Ascending aorta (tissue), 2 donors: Measurements from ENCODE around the gene SART1. TPM values are rescaled to one million over a fixed set of nuclear protein-coding genes. Genes with fewer than 3 reads are reported as not detected.

ENCODE experiments used
- DNase-seq, 2 donors: peaks; one replicate each; pipeline ENCODE4 v3.0.0-alpha.2; 2019; ENCODE audit warnings: low spot score in 2 of 2
- H3K27ac ChIP-seq, 2 donors: fragments of 200-600 bp; sonication (generic); one replicate each; pipeline ENCODE4 v1.5.1; 2016 to 2017; ENCODE audit warnings: mild to moderate bottlenecking in 1 of 2
- H3K27me3 ChIP-seq: fragments of 200-600 bp; sonication (generic); one replicate; pipeline ENCODE4 v1.5.1; 2017
- H3K36me3 ChIP-seq, 2 donors: fragments of 200-600 bp; sonication (generic); one replicate each; pipeline ENCODE4 v1.5.1; 2016
- H3K4me1 ChIP-seq, 2 donors: fragments of 200-600 bp; sonication (generic); one replicate each; pipeline ENCODE4 v1.5.1; 2016 to 2017; ENCODE audit warnings: mild to moderate bottlenecking in 1 of 2
- H3K4me3 ChIP-seq, 2 donors: fragments of 200-600 bp; sonication (generic); one replicate each; pipeline ENCODE4 v1.5.1; 2016 to 2017; ENCODE audit warnings: mild to moderate bottlenecking in 1 of 2
- H3K9me3 ChIP-seq, 2 donors: fragments of 200-600 bp; sonication (generic); one replicate each; pipeline ENCODE4 v1.5.1; 2016
- intact Hi-C: fragments of 100-400 bp; cut with DNase I; formaldehyde crosslinking; loops from one replicate; pipeline ENCODE4 v1.15.1; 2023
- total RNA-seq: library from RNA; depleted of rRNA; stranded (reverse); fragments of >200 nt; gene quantifications from one replicate; pipeline ENCODE4 v1.1.0, GENCODE V29; 2016
- TF ChIP-seq, protein P1 (sequence below), 3 experiments: fragments of 200-600 bp in 2 of 3; fragments of 450-650 bp in 1 of 3; sonication (generic) in 2 of 3; IDR thresholded peaks; one replicate each; pipeline ENCODE4 v1.5.1; 2016 to 2019; ENCODE audit warnings: antibody characterized with exemption in 3 of 3, mild to moderate bottlenecking in 1 of 3, moderate library complexity in 1 of 3

SART1 gene
- total RNA-seq, 1 donor from 2014 or later, result 28.4 TPM

DNA sequence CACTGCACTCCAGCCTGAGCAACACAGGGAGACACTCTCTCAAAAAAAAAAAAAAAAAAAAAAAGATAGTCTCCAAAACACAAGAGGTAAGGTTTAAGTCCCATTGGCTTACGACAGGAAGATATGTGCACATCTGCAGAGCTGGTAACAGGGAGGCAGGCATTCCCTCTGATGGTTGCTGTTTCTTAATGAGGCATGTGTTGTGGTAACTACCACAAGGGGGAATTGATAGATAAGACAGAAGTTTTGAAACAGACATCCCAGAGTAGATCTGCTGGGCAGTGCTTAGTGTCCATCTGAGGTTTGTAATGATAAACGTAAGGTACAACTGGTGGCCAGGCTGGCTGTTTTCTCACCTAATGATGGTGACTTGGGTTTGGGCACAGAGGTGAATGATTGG lies 35.8 kb downstream of the SART1 start:
- TF ChIP-seq, protein P1, sequence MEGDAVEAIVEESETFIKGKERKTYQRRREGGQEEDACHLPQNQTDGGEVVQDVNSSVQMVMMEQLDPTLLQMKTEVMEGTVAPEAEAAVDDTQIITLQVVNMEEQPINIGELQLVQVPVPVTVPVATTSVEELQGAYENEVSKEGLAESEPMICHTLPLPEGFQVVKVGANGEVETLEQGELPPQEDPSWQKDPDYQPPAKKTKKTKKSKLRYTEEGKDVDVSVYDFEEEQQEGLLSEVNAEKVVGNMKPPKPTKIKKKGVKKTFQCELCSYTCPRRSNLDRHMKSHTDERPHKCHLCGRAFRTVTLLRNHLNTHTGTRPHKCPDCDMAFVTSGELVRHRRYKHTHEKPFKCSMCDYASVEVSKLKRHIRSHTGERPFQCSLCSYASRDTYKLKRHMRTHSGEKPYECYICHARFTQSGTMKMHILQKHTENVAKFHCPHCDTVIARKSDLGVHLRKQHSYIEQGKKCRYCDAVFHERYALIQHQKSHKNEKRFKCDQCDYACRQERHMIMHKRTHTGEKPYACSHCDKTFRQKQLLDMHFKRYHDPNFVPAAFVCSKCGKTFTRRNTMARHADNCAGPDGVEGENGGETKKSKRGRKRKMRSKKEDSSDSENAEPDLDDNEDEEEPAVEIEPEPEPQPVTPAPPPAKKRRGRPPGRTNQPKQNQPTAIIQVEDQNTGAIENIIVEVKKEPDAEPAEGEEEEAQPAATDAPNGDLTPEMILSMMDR (IDR thresholded peaks at IDR 0.05), result no peak
- no peak for DNase-seq
- peaks cover 3 to 12% of the 10 kb centered on the region in 2 donors for H3K4me1 ChIP-seq
- no peaks in the 10 kb centered on the region for H3K27me3 ChIP-seq
- H3K36me3 ChIP-seq, result peaks cover 30 to 50% of the 10 kb centered on the region in 2 donors
- no peak overlapping the region for H3K4me3 ChIP-seq
- intact Hi-C loops, result no loop called here
- H3K9me3 ChIP-seq, result no peaks in the 10 kb centered on the region
- H3K27ac ChIP-seq, result no peak overlapping the region

DNA sequence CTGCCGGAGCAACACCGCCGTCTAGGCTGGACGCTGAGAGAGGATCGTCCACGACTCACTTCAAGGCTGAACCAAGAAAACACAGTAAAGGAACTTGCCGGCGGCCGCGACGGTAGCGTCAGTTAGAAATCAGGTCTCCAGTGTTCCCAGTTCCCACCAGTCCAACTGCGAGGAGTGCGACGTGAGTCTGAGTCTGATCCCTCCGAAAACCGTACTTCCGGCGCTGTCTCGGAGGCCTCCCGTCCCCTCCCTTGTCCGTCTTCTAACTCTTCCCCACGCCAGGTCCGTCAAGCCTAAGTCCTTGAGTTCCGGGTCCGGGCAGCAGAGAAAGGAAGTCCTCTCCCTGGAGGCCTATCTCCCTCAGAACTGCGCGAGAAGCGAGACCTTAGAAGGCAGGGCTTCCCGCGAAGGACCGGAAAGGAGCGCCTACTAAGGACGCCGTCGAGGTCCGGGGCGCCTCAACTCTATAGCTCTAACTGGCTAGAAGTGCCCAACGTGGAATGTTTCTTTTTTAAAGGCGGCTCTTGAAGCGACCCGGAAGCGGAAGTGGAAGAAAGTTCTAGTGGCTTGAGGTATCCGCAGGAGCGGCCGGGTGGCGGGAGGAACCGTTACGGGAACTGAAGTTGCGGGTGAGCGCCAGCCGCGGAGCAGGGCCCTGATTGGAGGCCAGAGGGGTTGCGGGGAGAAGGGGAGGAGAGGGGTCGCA lies 40.6 kb downstream of the SART1 start, which contains the start of the genes BANF1 and EIF1AD:
Gene BANF1, plus strand, starts transcription at position 562 of the 706 bp plus-strand sequence. CDS start 748 bp downstream, outside the sequence.
Gene EIF1AD, minus strand, starts transcription at position 216 of the 706 bp plus-strand sequence. CDS start 1,768 bp downstream, outside the sequence.
- Histone ChIP-seq H3K4me3 (peak within 1 kb of the TSS; percentile 89 to 98), H3K4me1 (peaks cover 3 to 27% of the 10 kb centered on the region in 2 donors), H3K27me3 (no peaks in the 10 kb centered on the region), H3K9me3 (no peaks in the 10 kb centered on the region), H3K27ac (peak within 1 kb of the TSS; percentile 86 to 93), H3K36me3 (peaks cover 41 to 65% of the 10 kb centered on the region in 2 donors)
- intact Hi-C loops, result loop anchor here (1.0 to 5.0 kb wide), 4 partner anchors 20 to 115 kb away; partner anchors contain the start of genes FIBP, SART1 and SF3B2
- DNase-seq, result peak; percentile 58 to 97
- TF ChIP-seq, protein P1 (IDR thresholded peaks at IDR 0.05), result no peak

DNA sequence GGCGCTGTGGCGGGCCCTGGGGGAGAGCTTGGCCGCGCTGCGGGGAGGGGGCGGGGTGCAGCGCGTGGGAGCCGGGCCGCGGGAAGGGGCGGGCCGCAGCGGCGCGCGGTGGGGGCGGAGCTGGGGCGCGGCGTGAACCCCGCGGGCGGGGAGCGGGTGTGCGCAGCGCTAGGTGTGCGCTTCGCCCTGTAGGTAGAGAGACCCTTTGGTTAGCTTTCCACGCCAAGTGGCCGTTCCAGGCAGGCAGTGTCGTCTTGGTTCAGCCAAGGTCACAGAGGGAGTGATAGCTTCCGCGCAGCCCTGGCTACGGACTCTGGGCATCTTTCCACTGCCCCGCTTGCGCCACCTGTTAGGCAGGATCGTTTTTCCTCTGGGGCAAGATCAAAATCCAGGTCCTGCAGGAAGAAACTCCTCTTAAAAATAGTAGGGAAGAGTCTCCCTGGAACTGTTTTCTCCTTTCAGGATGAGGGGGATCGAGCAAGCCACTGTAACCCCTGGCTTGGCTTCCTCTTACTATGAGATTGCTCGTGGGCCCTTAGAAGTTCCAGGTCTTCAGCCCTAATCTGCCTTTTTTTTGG lies 41.2 kb downstream of the SART1 start:
- intact Hi-C loops, result loop anchor here (1.0 to 5.0 kb wide), 4 partner anchors 20 to 115 kb away; partner anchors contain the start of genes FIBP, SART1 and SF3B2
- H3K9me3 ChIP-seq, result no peaks in the 10 kb centered on the region
- H3K36me3 ChIP-seq, result peaks cover 40 to 59% of the 10 kb centered on the region in 2 donors
- TF ChIP-seq, protein P1 (IDR thresholded peaks at IDR 0.05), result peak; percentile 6 to 28 (median 28)
- H3K4me1 ChIP-seq, result peaks cover 3 to 27% of the 10 kb centered on the region in 2 donors
- H3K4me3 ChIP-seq, result peak overlapping the region; percentile 89 to 98
- no peak for DNase-seq
- H3K27ac ChIP-seq, result peak overlapping the region; percentile 86 to 93
- no peaks in the 10 kb centered on the region for H3K27me3 ChIP-seq

DNA sequence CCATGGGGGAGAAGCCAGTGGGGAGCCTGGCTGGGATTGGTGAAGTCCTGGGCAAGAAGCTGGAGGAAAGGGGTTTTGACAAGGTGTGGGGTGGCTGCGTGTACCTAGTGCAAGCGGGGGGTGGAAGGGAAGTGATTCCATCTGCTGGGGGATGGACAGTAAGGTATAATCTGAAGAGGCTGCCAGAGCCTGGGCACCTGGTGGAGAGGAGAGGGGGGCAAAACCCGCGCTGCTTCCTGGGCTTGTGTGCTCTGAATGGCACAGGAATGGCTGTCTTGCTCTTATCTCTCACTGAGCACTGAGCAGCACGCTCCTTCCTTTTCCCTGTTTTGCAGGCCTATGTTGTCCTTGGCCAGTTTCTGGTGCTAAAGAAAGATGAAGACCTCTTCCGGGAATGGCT lies 41.8 kb downstream of the SART1 start:
- Histone ChIP-seq H3K27ac (peak overlapping the region; percentile 86 to 93), H3K9me3 (no peaks in the 10 kb centered on the region), H3K27me3 (no peaks in the 10 kb centered on the region), H3K36me3 (peaks cover 34 to 53% of the 10 kb centered on the region in 2 donors), H3K4me1 (peaks cover 3 to 27% of the 10 kb centered on the region in 2 donors), H3K4me3 (peak overlapping the region; percentile 89 to 98)
- no peak for DNase-seq
- TF ChIP-seq, protein P1 (IDR thresholded peaks at IDR 0.05), result no peak
- intact Hi-C loops, result loop anchor here (5.0 kb wide), 1 partner anchor 116 kb away; the partner anchor contains the start of gene FIBP

DNA sequence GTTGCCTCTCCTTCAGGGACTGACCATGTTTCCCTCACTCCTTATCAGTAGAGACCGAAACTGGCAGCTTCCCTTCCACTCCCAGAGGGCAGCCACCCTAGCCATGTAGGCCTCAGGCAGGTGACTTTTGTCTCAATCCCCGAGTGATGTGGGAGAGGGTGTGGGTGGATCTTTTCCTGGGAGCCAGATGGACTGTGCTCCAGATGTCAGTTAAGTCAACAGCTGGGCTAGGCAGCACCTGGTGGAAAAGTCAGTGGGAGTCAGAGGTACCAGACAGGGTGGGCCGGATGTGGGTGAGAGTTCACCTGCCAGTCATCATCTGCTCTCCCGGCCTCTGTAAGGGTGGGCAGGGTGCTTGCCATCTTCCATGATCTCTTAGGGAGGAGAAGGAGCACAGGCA lies 42.7 kb downstream of the SART1 start:
- Histone ChIP-seq H3K9me3 (no peaks in the 10 kb centered on the region), H3K27ac (peak overlapping the region; percentile 86 to 93), H3K4me1 (peaks cover 3 to 32% of the 10 kb centered on the region in 2 donors), H3K4me3 (no peak overlapping the region), H3K36me3 (peaks cover 25 to 44% of the 10 kb centered on the region in 2 donors), H3K27me3 (no peaks in the 10 kb centered on the region)
- DNase-seq, result no peak
- TF ChIP-seq, protein P1 (IDR thresholded peaks at IDR 0.05), result no peak
- intact Hi-C loops, result loop anchor here (5.0 kb wide), 1 partner anchor 117 kb away; the partner anchor contains the start of gene FIBP
